SK-N-SH (cell line): ENCODE measurements around the gene UGT2A3.

Source experiments
- FOSL2 ChIP-seq: IDR thresholded peaks from 2 replicates; pipeline ENCODE4 v1.4.0; 2012; ENCODE audit warnings: low read depth, mild to moderate bottlenecking, moderate library complexity, borderline replicate concordance
- FOXM1 ChIP-seq: IDR thresholded peaks from 2 replicates; pipeline ENCODE4 v1.4.0; 2012; ENCODE audit warnings: low read depth, mild to moderate bottlenecking
- GABPA ChIP-seq: IDR thresholded peaks from 2 replicates; pipeline ENCODE4 v1.4.0; 2012; ENCODE audit warnings: low read depth, mild to moderate bottlenecking
- MXI1 ChIP-seq: IDR thresholded peaks from 2 replicates; pipeline ENCODE4 v1.6.1; 2012; ENCODE audit warnings: mild to moderate bottlenecking, low read depth, low read length, improper control_type of control experiment
- POLR2AphosphoS5 ChIP-seq: IDR thresholded peaks from 2 replicates; pipeline ENCODE4 v1.6.1; 2012; ENCODE audit warnings: low read depth, low read length
- RAD21 ChIP-seq: IDR thresholded peaks from 2 replicates; pipeline ENCODE4 v1.6.1; 2012; ENCODE audit warnings: mild to moderate bottlenecking, low read length
- REST ChIP-seq: IDR thresholded peaks from 2 replicates; pipeline ENCODE4 v1.6.1; 2012; ENCODE audit warnings: mild to moderate bottlenecking, low read depth, low read length, moderate library complexity
- SIN3A ChIP-seq: IDR thresholded peaks from 2 replicates; pipeline ENCODE4 v1.6.1; 2012; ENCODE audit warnings: low read depth, mild to moderate bottlenecking, low read length, moderate library complexity, borderline replicate concordance
- YY1 ChIP-seq: IDR thresholded peaks from 2 replicates; pipeline ENCODE4 v1.4.0; 2012; ENCODE audit warnings: low read depth, mild to moderate bottlenecking
- TF ChIP-seq, protein P1 (sequence below): fragments of 200-600 bp; sonication (generic); IDR thresholded peaks from 2 replicates; pipeline ENCODE4 v1.6.1; 2017; ENCODE audit warnings: antibody characterized with exemption, mild to moderate bottlenecking, moderate library complexity

DNA sequence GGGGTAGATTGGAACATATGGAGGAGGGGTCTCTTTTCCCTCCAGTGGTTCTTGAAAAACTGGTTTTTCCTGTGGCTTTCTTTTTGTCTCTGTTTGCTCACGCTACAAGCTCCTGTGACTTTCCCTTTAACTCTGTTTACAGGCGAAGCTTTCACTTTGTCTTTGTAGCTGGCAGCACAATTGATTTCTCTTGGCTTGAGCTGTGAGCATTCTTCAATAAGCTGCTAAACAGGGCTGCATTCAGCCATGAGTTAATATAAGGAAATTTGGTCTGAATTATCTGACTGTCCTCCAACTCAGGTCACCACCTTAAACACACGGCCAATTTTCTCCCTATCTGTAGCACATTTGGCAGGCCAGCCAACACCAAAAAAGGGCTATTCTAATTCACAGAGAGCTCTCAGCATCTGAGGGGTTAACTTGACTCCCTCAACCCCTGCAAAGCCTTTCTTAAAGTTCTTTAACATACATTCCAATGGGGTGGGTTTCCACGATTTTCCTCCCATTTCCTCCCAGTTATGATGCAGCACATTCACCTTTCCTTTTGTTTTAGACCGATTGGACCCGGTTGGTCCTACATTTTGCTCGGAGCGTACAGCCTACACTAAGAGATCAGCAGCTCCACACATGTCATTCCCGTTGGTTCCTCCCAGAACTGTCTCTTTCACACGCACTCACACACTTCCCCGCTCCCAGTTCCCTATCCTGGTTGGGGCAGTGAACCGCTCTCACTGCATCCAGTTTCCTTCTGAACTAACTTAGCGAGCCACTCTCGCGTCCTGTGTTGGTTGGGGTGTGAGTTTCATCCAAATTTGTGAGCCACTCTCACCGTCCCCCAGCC lies 45.4 kb downstream of the UGT2A3 start:
- TF ChIP-seq FOXM1 (no peak), YY1 (no peak), POLR2AphosphoS5 (no peak), GABPA (no peak), MXI1 (no peak), REST (no peak), FOSL2 (no peak), RAD21 (no peak), SIN3A (no peak)
- TF ChIP-seq, protein P1, sequence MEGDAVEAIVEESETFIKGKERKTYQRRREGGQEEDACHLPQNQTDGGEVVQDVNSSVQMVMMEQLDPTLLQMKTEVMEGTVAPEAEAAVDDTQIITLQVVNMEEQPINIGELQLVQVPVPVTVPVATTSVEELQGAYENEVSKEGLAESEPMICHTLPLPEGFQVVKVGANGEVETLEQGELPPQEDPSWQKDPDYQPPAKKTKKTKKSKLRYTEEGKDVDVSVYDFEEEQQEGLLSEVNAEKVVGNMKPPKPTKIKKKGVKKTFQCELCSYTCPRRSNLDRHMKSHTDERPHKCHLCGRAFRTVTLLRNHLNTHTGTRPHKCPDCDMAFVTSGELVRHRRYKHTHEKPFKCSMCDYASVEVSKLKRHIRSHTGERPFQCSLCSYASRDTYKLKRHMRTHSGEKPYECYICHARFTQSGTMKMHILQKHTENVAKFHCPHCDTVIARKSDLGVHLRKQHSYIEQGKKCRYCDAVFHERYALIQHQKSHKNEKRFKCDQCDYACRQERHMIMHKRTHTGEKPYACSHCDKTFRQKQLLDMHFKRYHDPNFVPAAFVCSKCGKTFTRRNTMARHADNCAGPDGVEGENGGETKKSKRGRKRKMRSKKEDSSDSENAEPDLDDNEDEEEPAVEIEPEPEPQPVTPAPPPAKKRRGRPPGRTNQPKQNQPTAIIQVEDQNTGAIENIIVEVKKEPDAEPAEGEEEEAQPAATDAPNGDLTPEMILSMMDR: no peak
